Measurements from ENCODE around the gene WWOX.

The WWOX gene

GRCh38 chr16:78307824-78308528, 208.5 kb downstream of the WWOX start:
- no peak for DNase-seq

- DNase-seq, result no peak
These were observed 210.3 kb downstream of the WWOX start for GRCh38 chr16:78309763-78310162.

- no peak for DNase-seq
These were observed 210.7 kb downstream of the WWOX start for GRCh38 chr16:78310196-78310595.

- DNase-seq, result no peak
These were observed 211.6 kb downstream of the WWOX start for GRCh38 chr16:78310990-78311561.

GRCh38 chr16:78311831-78312230, 212.4 kb downstream of the WWOX start:
- DNase-seq, result no peak

- DNase-seq, result no peak
These were observed 218.2 kb downstream of the WWOX start for GRCh38 chr16:78317564-78318240.

- DNase-seq, result no peak
These were observed 222.3 kb downstream of the WWOX start for GRCh38 chr16:78321620-78322360.

- DNase-seq, result no peak
These were observed 223.9 kb downstream of the WWOX start for GRCh38 chr16:78323315-78323714.

- DNase-seq, result no peak
These were observed 225.3 kb downstream of the WWOX start for GRCh38 chr16:78324649-78325285.

GRCh38 chr16:78325468-78326352, 226.3 kb downstream of the WWOX start:
- DNase-seq, result no peak

- DNase-seq, result no peak
These were observed 227.3 kb downstream of the WWOX start for GRCh38 chr16:78326731-78327130.

- no peak for DNase-seq
These were observed 232.3 kb downstream of the WWOX start for GRCh38 chr16:78331731-78332130.

- no peak for DNase-seq
These were observed 234.4 kb downstream of the WWOX start for GRCh38 chr16:78333808-78334207.

- DNase-seq, result no peak
These were observed 241.1 kb downstream of the WWOX start for GRCh38 chr16:78340590-78340989.

- DNase-seq, result no peak
These were observed 248.6 kb downstream of the WWOX start for GRCh38 chr16:78348068-78348467.

- no peak for DNase-seq
These were observed 249.4 kb downstream of the WWOX start for GRCh38 chr16:78348886-78349285.

GRCh38 chr16:78352184-78352583, 252.7 kb downstream of the WWOX start:
- no peak for DNase-seq

GRCh38 chr16:78353640-78354275, 254.3 kb downstream of the WWOX start:
- DNase-seq, result no peak

- no peak for DNase-seq
These were observed 263.2 kb downstream of the WWOX start for GRCh38 chr16:78362524-78363135.

GRCh38 chr16:78363843-78364555, 264.5 kb downstream of the WWOX start:
- DNase-seq, result no peak

- no peak for DNase-seq
These were observed 265.1 kb downstream of the WWOX start for GRCh38 chr16:78364556-78364880.

All from NCI-H446 (cell line).